ENCODE results near the gene TRDN.

DNA sequence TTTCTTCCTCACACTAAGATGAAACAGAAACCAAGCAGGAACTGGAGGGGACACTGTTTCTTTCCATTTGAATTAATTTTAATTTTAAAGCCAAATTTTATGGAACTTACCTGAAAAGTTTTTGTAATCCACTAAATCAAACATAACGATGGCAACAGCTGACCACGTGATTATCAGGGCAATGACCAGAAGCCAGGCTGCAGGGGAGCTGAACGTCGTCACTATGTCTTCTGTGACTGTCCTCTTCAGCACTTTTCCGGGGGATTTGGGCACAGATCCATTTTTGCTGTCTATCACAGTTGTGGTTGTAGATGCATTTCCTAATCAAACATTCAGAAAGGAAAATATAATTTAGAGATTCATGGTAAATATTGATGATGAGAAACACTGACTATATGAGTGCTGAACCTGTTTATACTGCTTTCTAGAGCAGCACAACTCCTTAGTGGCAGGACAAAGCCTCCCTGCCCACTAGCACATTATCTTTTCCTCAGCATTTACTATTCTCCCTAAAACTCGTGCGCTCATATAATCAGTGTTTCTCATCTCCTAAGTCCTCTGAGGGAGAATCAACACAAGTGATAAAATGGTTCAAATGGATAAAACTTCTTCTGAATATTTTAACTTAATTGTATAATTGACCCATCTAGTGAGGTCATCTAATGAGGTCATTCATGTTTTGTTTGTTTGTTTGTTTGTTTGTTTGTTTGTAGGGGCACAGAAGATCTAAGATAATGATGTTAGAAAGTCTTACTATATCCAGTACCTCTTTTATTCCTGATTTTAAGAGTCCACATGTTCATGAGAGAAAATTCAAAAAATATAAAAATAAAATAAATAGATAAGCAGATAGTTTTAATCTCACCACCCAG is 65.7 kb downstream of the TRDN start:
- TF ChIP-seq POLR2A (IDR thresholded peaks at IDR 0.05) (no peak), CTCF (IDR thresholded peaks at IDR 0.05) (no peak)

All from esophagus squamous epithelium (tissue), 4 donors.